Renal cortex interstitium (tissue), 11 donors: Measurements from ENCODE around the gene XXYLT1. TPM values are rescaled to one million over a fixed set of nuclear protein-coding genes. Genes with fewer than 3 reads are reported as not detected.
"Not testable (repeated sequence)": the region's sequence is repeated elsewhere in the genome, so short reads cannot be mapped to it uniquely, and the experiment has no call there.

Source experiments
- DNase-seq, 11 donors: peaks; one replicate each; pipeline ENCODE4 v3.0.0-alpha.2; 2013; ENCODE audit warnings: low read depth in 9 of 11, low spot score in 4 of 11; ENCODE audit errors: extremely low read depth in 1 of 11
- polyA plus RNA-seq, 3 donors: library from polyadenylated mRNA; unstranded; fragments of 120-200 nt; gene quantifications; one replicate each; pipeline ENCODE4 v1.2.1, GENCODE V29; 2013; ENCODE audit not compliant: insufficient read length in 3 of 3

The XXYLT1 gene
- polyA plus RNA-seq, 3 donors: 27.3 to 35.5 (median 27.8) TPM

- DNase-seq: no peak
Observed at GRCh38 chr3:195058336-195059005, 212.5 kb downstream of the XXYLT1 start.

GRCh38 chr3:195057716-195058115 is 213.2 kb downstream of the XXYLT1 start:
- DNase-seq: no peak

- DNase-seq: no peak
Observed at GRCh38 chr3:195056506-195056905, 214.5 kb downstream of the XXYLT1 start.

- no peak for DNase-seq
Observed at GRCh38 chr3:195054311-195054710, 216.6 kb downstream of the XXYLT1 start.

GRCh38 chr3:195052939-195053338 is 218.0 kb downstream of the XXYLT1 start:
- DNase-seq: no peak

GRCh38 chr3:195050296-195050695 is 220.7 kb downstream of the XXYLT1 start:
- not testable (repeated sequence) for DNase-seq

GRCh38 chr3:195048059-195048905 is 222.7 kb downstream of the XXYLT1 start:
- DNase-seq: no peak

- no peak for DNase-seq
Observed at GRCh38 chr3:195047536-195047935, 223.4 kb downstream of the XXYLT1 start.

GRCh38 chr3:195046441-195046840 is 224.5 kb downstream of the XXYLT1 start:
- no peak for DNase-seq

- no peak for DNase-seq
Observed at GRCh38 chr3:195045481-195046210, 225.3 kb downstream of the XXYLT1 start.

- no peak for DNase-seq
Observed at GRCh38 chr3:195044411-195044810, 226.5 kb downstream of the XXYLT1 start.

- DNase-seq: no peak
Observed at GRCh38 chr3:195043607-195044339, 227.2 kb downstream of the XXYLT1 start.

GRCh38 chr3:195042743-195043606 is 228.0 kb downstream of the XXYLT1 start:
- no peak for DNase-seq

GRCh38 chr3:195041871-195042742 is 228.9 kb downstream of the XXYLT1 start:
- DNase-seq: no peak

GRCh38 chr3:195040773-195041520 is 230.0 kb downstream of the XXYLT1 start:
- no peak for DNase-seq

- DNase-seq: no peak
Observed at GRCh38 chr3:195040094-195040493, 230.9 kb downstream of the XXYLT1 start.
